Hepatocyte (in vitro differentiated cells): ENCODE data around the gene G6PC1. TPM values are rescaled to one million over a fixed set of nuclear protein-coding genes. Genes with fewer than 3 reads are reported as not detected.

Experiments used
- DNase-seq: peaks from one replicate; pipeline ENCODE4 v3.0.0-alpha.2; 2016; ENCODE audit warnings: low spot score
- H2AFZ ChIP-seq: fragments of 200-600 bp; sonication (generic); 2 replicates; pipeline ENCODE4 v1.6.0; 2016; ENCODE audit warnings: antibody characterized with exemption, mild to moderate bottlenecking
- H3K27ac ChIP-seq: fragments of 200-600 bp; sonication (generic); 2 replicates; pipeline ENCODE4 v1.5.1; 2016; ENCODE audit warnings: mild to moderate bottlenecking
- H3K27me3 ChIP-seq: fragments of 200-600 bp; sonication (generic); 2 replicates; pipeline ENCODE4 v1.6.1; 2016
- H3K36me3 ChIP-seq: fragments of 200-600 bp; sonication (generic); replicated peaks from 2 replicates; pipeline ENCODE4 v1.5.1; 2016; ENCODE audit warnings: low read depth; ENCODE audit not compliant: insufficient read depth
- H3K4me1 ChIP-seq: fragments of 200-600 bp; sonication (generic); 2 replicates; pipeline ENCODE4 v1.5.1; 2016; ENCODE audit warnings: mild to moderate bottlenecking, moderate library complexity; ENCODE audit not compliant: insufficient read depth
- H3K4me2 ChIP-seq: fragments of 200-600 bp; sonication (generic); 2 replicates; pipeline ENCODE4 v1.6.0; 2016
- H3K4me3 ChIP-seq: fragments of 200-600 bp; sonication (generic); 2 replicates; pipeline ENCODE4 v1.5.1; 2016; ENCODE audit warnings: mild to moderate bottlenecking
- H3K79me2 ChIP-seq: fragments of 200-600 bp; sonication (generic); 2 replicates; pipeline ENCODE4 v1.6.0; 2017; ENCODE audit warnings: mild to moderate bottlenecking
- H3K9me2 ChIP-seq: fragments of 200-600 bp; sonication (generic); replicated peaks from 2 replicates; pipeline ENCODE4 v1.6.0; 2017; ENCODE audit warnings: mild to moderate bottlenecking; ENCODE audit not compliant: insufficient read depth
- H3K9me3 ChIP-seq: fragments of 200-600 bp; sonication (generic); 2 replicates; pipeline ENCODE4 v1.5.1; 2016; ENCODE audit warnings: low read depth, mild to moderate bottlenecking
- H4K20me1 ChIP-seq: fragments of 200-600 bp; sonication (generic); 2 replicates; pipeline ENCODE4 v1.6.0; 2016; ENCODE audit warnings: mild to moderate bottlenecking; ENCODE audit not compliant: insufficient read depth, poor library complexity, severe bottlenecking
- CTCF ChIP-seq: fragments of 200-600 bp; sonication (generic); IDR thresholded peaks from 2 replicates; pipeline ENCODE4 v1.5.1; 2016; ENCODE audit warnings: antibody characterized with exemption, mild to moderate bottlenecking; ENCODE audit not compliant: poor library complexity
- EZH2 ChIP-seq: fragments of 200-600 bp; sonication (generic); IDR thresholded peaks from 2 replicates; pipeline ENCODE4 v1.6.1; 2016; ENCODE audit warnings: antibody characterized with exemption, mild to moderate bottlenecking, borderline replicate concordance
- EZH2phosphoT487 ChIP-seq: fragments of 200-600 bp; sonication (generic); IDR thresholded peaks from one replicate; pipeline ENCODE4 v1.6.1; 2018; ENCODE audit warnings: antibody characterized with exemption, mild to moderate bottlenecking, low read depth, moderate library complexity; ENCODE audit not compliant: unreplicated experiment, severe bottlenecking
- WGBS: methylation state at CpG from one replicate; pipeline ENCODE4 v1.1.6; 2016; ENCODE audit warnings: low lambda C conversion rate; ENCODE audit errors: missing lambda C conversion rate; 5-methylcytosine and 5-hydroxymethylcytosine counted together
- polyA plus RNA-seq: library from polyadenylated mRNA; unstranded; fragments of >200 nt; fragmentation: Nextera tagmentation; extraction: Ambion mirVana; gene quantifications from 2 replicates; pipeline ENCODE4 v1.2.1, GENCODE V29; 2016
- total RNA-seq: library from RNA; depleted of rRNA; stranded (reverse); fragments of >200 nt; gene quantifications from 2 replicates; pipeline ENCODE4 v1.2.3, GENCODE V29; 2014

The G6PC1 gene
- total and polyA plus RNA-seq, 2 experiments from 2014 or later = 18.2 to 24.2 TPM

- Histone ChIP-seq H3K9me2 (no peaks in the 10 kb centered on the region), H3K36me3 (no peaks in the 10 kb centered on the region), H2AFZ (no peak overlapping the region), H3K9me3 (no peaks in the 10 kb centered on the region), H3K79me2 (no peaks in the 10 kb centered on the region), H3K4me1 (no peaks in the 10 kb centered on the region), H4K20me1 (no peaks in the 10 kb centered on the region), H3K4me2 (no peak overlapping the region), H3K27me3 (no peaks in the 10 kb centered on the region), H3K27ac (no peak overlapping the region), H3K4me3 (no peak overlapping the region)
- WGBS = 93% methylated on average over 12 of the region's 12 CpGs
- TF ChIP-seq EZH2phosphoT487 (no peak), EZH2 (no peak), CTCF (no peak)
- no peak for DNase-seq
Observed at GRCh38 chr17:42868338-42868737, 32.3 kb upstream of the G6PC1 start.

- no peak overlapping the region for H2AFZ ChIP-seq
- H3K4me3 ChIP-seq = no peak overlapping the region
- no peaks in the 10 kb centered on the region for H3K9me2 ChIP-seq
- H3K79me2 ChIP-seq = no peaks in the 10 kb centered on the region
- H3K4me1 ChIP-seq = no peaks in the 10 kb centered on the region
- H3K27me3 ChIP-seq = no peaks in the 10 kb centered on the region
- H3K36me3 ChIP-seq = no peaks in the 10 kb centered on the region
- no peak overlapping the region for H3K27ac ChIP-seq
- WGBS = 97% methylated on average over 4 of the region's 4 CpGs
- no peak overlapping the region for H3K4me2 ChIP-seq
- DNase-seq = no peak
- H3K9me3 ChIP-seq = no peaks in the 10 kb centered on the region
- no peaks in the 10 kb centered on the region for H4K20me1 ChIP-seq
- TF ChIP-seq CTCF (no peak), EZH2phosphoT487 (no peak), EZH2 (no peak)
Observed at GRCh38 chr17:42871647-42872046, 29.0 kb upstream of the G6PC1 start.

- no peak for TF ChIP-seq EZH2
- no peak for TF ChIP-seq CTCF
- no peak for TF ChIP-seq EZH2phosphoT487
- H3K27ac ChIP-seq = no peak overlapping the region
- no peaks in the 10 kb centered on the region for H3K79me2 ChIP-seq
- no peak overlapping the region for H2AFZ ChIP-seq
- no peaks in the 10 kb centered on the region for H3K36me3 ChIP-seq
- no peaks in the 10 kb centered on the region for H3K9me3 ChIP-seq
- no peak for DNase-seq
- no peaks in the 10 kb centered on the region for H3K4me1 ChIP-seq
- H3K27me3 ChIP-seq = no peaks in the 10 kb centered on the region
- no peaks in the 10 kb centered on the region for H4K20me1 ChIP-seq
- no peak overlapping the region for H3K4me2 ChIP-seq
- H3K9me2 ChIP-seq = no peaks in the 10 kb centered on the region
- no peak overlapping the region for H3K4me3 ChIP-seq
- 91% methylated on average over 13 of the region's 13 CpGs for WGBS
Observed at GRCh38 chr17:42872251-42872965, 28.2 kb upstream of the G6PC1 start.
